ENCODE measurements around the gene FCHSD2. TPM values are rescaled to one million over a fixed set of nuclear protein-coding genes. Genes with fewer than 3 reads are reported as not detected.

The FCHSD2 gene
- total and polyA plus RNA-seq, 9 donors = 18.6 to 68.5 (median 53.8) TPM

GRCh38 chr11:72901374-72901773 is 240.7 kb downstream of the FCHSD2 start:
- no peaks in the 10 kb centered on the region for H3K9me3 ChIP-seq
- no peaks in the 10 kb centered on the region for H3K27me3 ChIP-seq
- H3K36me3 ChIP-seq = no peaks in the 10 kb centered on the region
- H3K4me1 ChIP-seq (ENCODE audit: insufficient read depth) = no peaks in the 10 kb centered on the region
- TF ChIP-seq POLR2A (IDR thresholded peaks at IDR 0.05) (no peak), CTCF (IDR thresholded peaks at IDR 0.05) (no peak), EP300 (IDR thresholded peaks at IDR 0.05) (no peak)
- DNase-seq = no peak
- intact Hi-C loops (cut with DNase I) = no loop called here
- no peak overlapping the region for H3K27ac ChIP-seq
- no peak overlapping the region for H3K4me3 ChIP-seq

GRCh38 chr11:72900013-72900412 is 242.1 kb downstream of the FCHSD2 start:
- no peak for TF ChIP-seq POLR2A (IDR thresholded peaks at IDR 0.05)
- Histone ChIP-seq H3K9me3 (no peaks in the 10 kb centered on the region), H3K36me3 (no peaks in the 10 kb centered on the region), H3K4me1 (ENCODE audit: insufficient read depth) (no peaks in the 10 kb centered on the region), H3K4me3 (no peak overlapping the region), H3K27ac (no peak overlapping the region), H3K27me3 (no peaks in the 10 kb centered on the region)
- intact Hi-C loops (cut with DNase I) = no loop called here
- WGBS, 3 donors = 94 to 96% (median 96%) methylated on average over 2 of the region's 2 CpGs
- DNase-seq = no peak

GRCh38 chr11:72899238-72899637 is 242.9 kb downstream of the FCHSD2 start:
- Histone ChIP-seq H3K9me3 (no peaks in the 10 kb centered on the region), H3K4me3 (no peak overlapping the region), H3K27me3 (no peaks in the 10 kb centered on the region), H3K27ac (no peak overlapping the region), H3K36me3 (no peaks in the 10 kb centered on the region), H3K4me1 (ENCODE audit: insufficient read depth) (no peaks in the 10 kb centered on the region)
- WGBS, 3 donors = 18 to 39% (median 18%) methylated on average over 2 of the region's 2 CpGs
- DNase-seq = no peak
- TF ChIP-seq POLR2A (IDR thresholded peaks at IDR 0.05) (no peak), CTCF (IDR thresholded peaks at IDR 0.05) (no peak), EP300 (IDR thresholded peaks at IDR 0.05) (no peak)
- intact Hi-C loops (cut with DNase I) = no loop called here

GRCh38 chr11:72897506-72897905 is 244.6 kb downstream of the FCHSD2 start:
- TF ChIP-seq EP300 (IDR thresholded peaks at IDR 0.05) = no peak
- no peaks in the 10 kb centered on the region for H3K27me3 ChIP-seq
- H3K9me3 ChIP-seq = no peaks in the 10 kb centered on the region
- DNase-seq = no peak
- no peaks in the 10 kb centered on the region for H3K36me3 ChIP-seq
- H3K4me1 ChIP-seq (ENCODE audit: insufficient read depth) = no peaks in the 10 kb centered on the region
- intact Hi-C loops (cut with DNase I) = no loop called here
- H3K27ac ChIP-seq = no peak overlapping the region
- H3K4me3 ChIP-seq = no peak overlapping the region

GRCh38 chr11:72896431-72896830 is 245.7 kb downstream of the FCHSD2 start:
- TF ChIP-seq CTCF (IDR thresholded peaks at IDR 0.05) (no peak), POLR2A (IDR thresholded peaks at IDR 0.05) (no peak), EP300 (IDR thresholded peaks at IDR 0.05) (no peak)
- no peaks in the 10 kb centered on the region for H3K36me3 ChIP-seq
- intact Hi-C loops (cut with DNase I) = no loop called here
- H3K27ac ChIP-seq = no peak overlapping the region
- H3K4me1 ChIP-seq (ENCODE audit: insufficient read depth) = no peaks in the 10 kb centered on the region
- WGBS, 3 donors = 75 to 97% (median 76%) methylated on average over 1 of the region's 1 CpG
- H3K9me3 ChIP-seq = no peaks in the 10 kb centered on the region
- DNase-seq = no peak
- H3K27me3 ChIP-seq = no peaks in the 10 kb centered on the region
- no peak overlapping the region for H3K4me3 ChIP-seq

GRCh38 chr11:72890881-72891280 is 251.2 kb downstream of the FCHSD2 start:
- TF ChIP-seq CTCF (IDR thresholded peaks at IDR 0.05) (no peak), POLR2A (IDR thresholded peaks at IDR 0.05) (no peak), EP300 (IDR thresholded peaks at IDR 0.05) (no peak)
- no peak overlapping the region for H3K27ac ChIP-seq
- H3K36me3 ChIP-seq = no peaks in the 10 kb centered on the region
- no peak overlapping the region for H3K4me3 ChIP-seq
- intact Hi-C loops (cut with DNase I) = no loop called here
- no peak for DNase-seq
- H3K4me1 ChIP-seq (ENCODE audit: insufficient read depth) = no peaks in the 10 kb centered on the region
- no peaks in the 10 kb centered on the region for H3K27me3 ChIP-seq
- H3K9me3 ChIP-seq = no peaks in the 10 kb centered on the region
- 95 to 96% (median 96%) methylated on average over 2 of the region's 2 CpGs for WGBS, 3 donors
